ENCODE measurements around the gene BICC1.

The BICC1 gene

GRCh38 chr10:58651742-58652141 is 139.1 kb downstream of the BICC1 start:
- TF ChIP-seq ZNF274 (IDR thresholded peaks at IDR 0.05; ENCODE audit: low read depth, low read length), result no peak
- no peak overlapping the region for H3K4me3 ChIP-seq (ENCODE audit: low read length)

- no peak for TF ChIP-seq ZNF274 (IDR thresholded peaks at IDR 0.05; ENCODE audit: low read depth, low read length)
- no peak overlapping the region for H3K4me3 ChIP-seq (ENCODE audit: low read length)
Observed at GRCh38 chr10:58653139-58653538, 140.5 kb downstream of the BICC1 start.

DNA sequence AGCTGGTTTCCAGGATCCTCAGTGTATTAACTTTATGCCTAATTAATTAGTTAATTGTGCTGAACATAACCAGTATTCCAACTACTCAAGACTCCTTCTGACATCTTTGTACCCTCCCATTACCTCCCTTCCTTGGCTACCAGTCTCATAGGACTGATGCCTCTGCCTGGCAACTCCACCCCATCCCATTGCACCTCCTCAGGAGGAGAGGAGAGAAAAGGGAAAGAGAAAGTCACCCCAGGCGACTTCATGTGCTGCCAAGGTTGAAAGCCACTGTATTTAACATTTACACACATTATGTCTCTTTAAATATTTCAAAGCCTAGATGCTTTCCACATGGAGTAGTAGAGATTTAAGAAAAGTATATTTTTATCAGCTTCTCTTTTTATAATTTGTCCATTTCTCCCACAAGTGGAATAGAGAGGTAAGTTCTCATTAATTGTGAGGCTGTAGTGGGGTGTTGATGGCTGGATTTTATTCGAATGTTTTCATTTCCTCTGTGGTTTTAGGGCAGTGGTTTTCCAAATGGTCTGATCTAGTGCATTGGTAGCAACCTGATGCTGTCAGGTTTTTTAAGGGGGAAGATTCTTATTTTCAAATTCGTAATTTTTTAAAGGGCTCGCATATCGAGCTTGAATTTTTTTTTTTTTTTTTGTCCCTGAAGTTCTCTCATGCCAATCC is 148.0 kb downstream of the BICC1 start:
- no peak overlapping the region for H3K4me3 ChIP-seq (ENCODE audit: low read length)
- TF ChIP-seq ZNF274 (IDR thresholded peaks at IDR 0.05; ENCODE audit: low read depth, low read length), result no peak

GRCh38 chr10:58661336-58661735 is 148.7 kb downstream of the BICC1 start:
- TF ChIP-seq ZNF274 (IDR thresholded peaks at IDR 0.05; ENCODE audit: low read depth, low read length), result no peak
- no peak overlapping the region for H3K4me3 ChIP-seq (ENCODE audit: low read length)

- no peak overlapping the region for H3K4me3 ChIP-seq (ENCODE audit: low read length)
- TF ChIP-seq ZNF274 (IDR thresholded peaks at IDR 0.05; ENCODE audit: low read depth, low read length), result no peak
Observed at GRCh38 chr10:58661902-58662301, 149.2 kb downstream of the BICC1 start.

DNA sequence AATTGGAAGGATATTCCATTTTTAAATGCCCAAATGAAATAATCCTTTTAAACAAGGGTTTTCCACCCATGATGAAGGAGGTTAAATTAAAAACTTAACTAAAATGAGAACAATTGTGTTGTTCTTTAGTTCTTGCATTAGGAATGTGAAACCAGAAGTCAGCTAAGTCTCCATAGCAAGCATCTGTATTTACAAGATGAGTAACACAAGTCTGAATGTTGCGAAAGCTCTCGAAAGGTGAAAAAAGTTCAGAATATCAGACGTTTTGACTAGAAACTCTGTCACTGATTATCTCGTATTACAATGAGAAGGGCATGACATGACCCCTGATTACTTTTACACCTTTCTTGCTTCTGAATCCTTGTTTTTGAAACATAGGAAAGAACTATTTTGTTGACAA is 149.6 kb downstream of the BICC1 start:
- TF ChIP-seq ZNF274 (IDR thresholded peaks at IDR 0.05; ENCODE audit: low read depth, low read length), result no peak
- H3K4me3 ChIP-seq (ENCODE audit: low read length), result no peak overlapping the region

GRCh38 chr10:58665361-58665760 is 152.7 kb downstream of the BICC1 start:
- TF ChIP-seq ZNF274 (IDR thresholded peaks at IDR 0.05; ENCODE audit: low read depth, low read length), result no peak
- no peak overlapping the region for H3K4me3 ChIP-seq (ENCODE audit: low read length)

DNA sequence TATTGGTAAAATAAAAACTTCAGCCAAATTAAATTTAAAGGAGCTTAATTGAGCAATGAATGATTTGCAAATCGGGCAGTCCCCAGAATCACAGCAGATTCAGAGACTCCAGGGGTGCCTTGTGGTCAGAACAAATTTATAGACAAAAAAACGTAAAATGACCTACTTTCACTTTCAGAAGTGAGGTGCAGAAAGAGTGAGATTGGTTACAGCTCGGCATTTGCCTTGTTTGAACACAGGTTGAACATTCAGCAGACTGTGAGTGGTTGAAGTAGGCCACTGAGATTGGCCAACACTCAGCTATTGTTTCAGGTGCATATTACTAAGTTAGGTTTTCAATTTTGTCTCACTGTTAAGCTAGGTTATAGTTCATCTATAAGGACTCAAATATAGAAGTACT is 153.4 kb downstream of the BICC1 start:
- H3K4me3 ChIP-seq (ENCODE audit: low read length), result no peak overlapping the region
- TF ChIP-seq ZNF274 (IDR thresholded peaks at IDR 0.05; ENCODE audit: low read depth, low read length), result no peak

DNA sequence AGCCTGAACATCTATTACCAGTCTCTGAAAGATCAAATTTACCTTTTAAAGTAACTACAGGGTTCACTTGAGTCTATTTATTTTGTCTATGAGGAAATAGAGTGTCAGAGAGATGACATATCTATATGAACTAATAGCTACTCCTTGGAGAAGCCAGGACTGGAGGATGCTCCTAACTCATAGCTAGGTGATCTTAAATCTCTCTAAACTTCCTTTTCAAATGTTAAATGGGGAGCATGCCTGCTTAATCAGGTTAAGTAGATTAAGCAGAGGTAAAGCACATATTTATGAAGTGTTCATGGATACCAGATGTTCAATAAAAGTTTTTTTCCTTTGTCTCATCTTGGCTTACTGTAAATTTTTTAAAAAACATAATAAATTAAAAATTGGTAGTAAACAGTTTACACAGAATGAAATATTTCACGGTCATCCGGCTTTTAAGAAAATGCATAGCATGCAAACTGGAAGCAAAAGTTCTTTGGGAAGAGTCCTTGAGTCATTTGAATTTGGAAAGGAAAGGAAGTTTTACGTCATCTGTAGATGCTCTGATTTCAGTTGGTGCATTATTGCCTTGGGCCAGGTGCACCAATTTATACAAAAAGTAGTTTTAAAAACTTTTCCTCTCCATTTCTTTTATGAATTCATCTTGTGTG is 155.1 kb downstream of the BICC1 start:
- TF ChIP-seq ZNF274 (IDR thresholded peaks at IDR 0.05; ENCODE audit: low read depth, low read length), result no peak
- no peak overlapping the region for H3K4me3 ChIP-seq (ENCODE audit: low read length)

GRCh38 chr10:58672845-58673244 is 160.2 kb downstream of the BICC1 start:
- TF ChIP-seq ZNF274 (IDR thresholded peaks at IDR 0.05; ENCODE audit: low read depth, low read length), result no peak
- H3K4me3 ChIP-seq (ENCODE audit: low read length), result no peak overlapping the region

DNA sequence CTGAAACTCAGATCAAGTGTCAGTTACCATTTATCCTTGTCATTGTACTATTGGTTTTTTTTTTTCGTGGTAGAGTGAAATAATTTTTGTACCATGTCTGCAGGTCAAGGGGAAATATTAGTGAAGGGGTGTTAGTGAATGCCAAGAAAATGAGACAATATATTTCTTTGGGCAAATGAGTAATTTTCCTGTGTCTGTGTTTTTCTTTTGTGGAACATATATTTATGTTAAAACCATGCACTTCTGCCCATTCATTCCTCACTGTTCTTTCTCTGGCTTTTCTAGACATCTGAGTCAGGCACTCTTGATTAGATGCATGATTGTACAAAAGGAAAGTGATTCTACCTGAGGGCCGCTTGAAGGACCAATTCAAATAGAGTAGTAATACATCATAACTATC is 161.6 kb downstream of the BICC1 start:
- H3K4me3 ChIP-seq (ENCODE audit: low read length), result no peak overlapping the region
- no peak for TF ChIP-seq ZNF274 (IDR thresholded peaks at IDR 0.05; ENCODE audit: low read depth, low read length)

GRCh38 chr10:58675321-58675720 is 162.6 kb downstream of the BICC1 start:
- no peak overlapping the region for H3K4me3 ChIP-seq (ENCODE audit: low read length)
- TF ChIP-seq ZNF274 (IDR thresholded peaks at IDR 0.05; ENCODE audit: low read depth, low read length), result no peak

DNA sequence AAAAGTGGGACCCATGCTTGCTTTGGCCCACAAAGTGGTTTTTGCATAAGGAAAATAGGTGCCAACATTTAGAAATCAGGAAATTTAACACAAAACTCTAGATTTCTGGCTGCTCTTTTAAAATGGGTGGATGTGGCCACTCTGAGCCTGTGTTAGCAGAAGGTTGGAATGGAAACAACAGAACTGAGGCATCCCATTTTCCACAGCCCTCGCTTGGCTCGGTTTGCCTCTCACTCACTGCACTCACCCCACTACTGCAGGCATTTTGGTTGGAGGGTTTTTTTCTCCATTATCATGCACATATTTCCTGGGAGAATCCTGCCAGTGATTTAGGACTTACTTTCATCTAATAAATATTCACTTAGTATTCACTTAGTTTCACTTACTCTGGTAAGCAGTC is 178.9 kb downstream of the BICC1 start:
- TF ChIP-seq ZNF274 (IDR thresholded peaks at IDR 0.05; ENCODE audit: low read depth, low read length), result no peak
- no peak overlapping the region for H3K4me3 ChIP-seq (ENCODE audit: low read length)

DNA sequence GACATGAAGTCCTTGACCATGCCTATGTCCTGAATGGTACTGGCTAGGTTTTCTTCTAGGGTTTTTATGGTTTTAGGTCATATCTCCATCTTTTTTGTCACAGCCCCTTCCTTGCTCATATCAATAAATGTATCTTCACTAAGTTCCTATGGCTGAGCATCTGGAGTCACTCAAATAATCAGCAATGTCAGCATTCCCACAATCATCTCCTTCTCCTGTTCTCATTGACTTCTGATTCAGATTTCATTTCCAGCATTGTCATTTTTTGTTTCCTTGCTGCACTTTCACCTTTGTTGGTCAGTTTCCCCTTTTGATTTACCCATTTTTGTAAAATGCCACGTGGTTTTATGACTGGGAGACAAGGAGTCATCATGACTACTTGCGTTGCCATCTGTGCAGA is 181.2 kb downstream of the BICC1 start:
- H3K4me3 ChIP-seq (ENCODE audit: low read length), result no peak overlapping the region
- no peak for TF ChIP-seq ZNF274 (IDR thresholded peaks at IDR 0.05; ENCODE audit: low read depth, low read length)

- TF ChIP-seq ZNF274 (IDR thresholded peaks at IDR 0.05; ENCODE audit: low read depth, low read length), result no peak
- no peak overlapping the region for H3K4me3 ChIP-seq (ENCODE audit: low read length)
Observed at GRCh38 chr10:58695022-58695421, 182.3 kb downstream of the BICC1 start.

DNA sequence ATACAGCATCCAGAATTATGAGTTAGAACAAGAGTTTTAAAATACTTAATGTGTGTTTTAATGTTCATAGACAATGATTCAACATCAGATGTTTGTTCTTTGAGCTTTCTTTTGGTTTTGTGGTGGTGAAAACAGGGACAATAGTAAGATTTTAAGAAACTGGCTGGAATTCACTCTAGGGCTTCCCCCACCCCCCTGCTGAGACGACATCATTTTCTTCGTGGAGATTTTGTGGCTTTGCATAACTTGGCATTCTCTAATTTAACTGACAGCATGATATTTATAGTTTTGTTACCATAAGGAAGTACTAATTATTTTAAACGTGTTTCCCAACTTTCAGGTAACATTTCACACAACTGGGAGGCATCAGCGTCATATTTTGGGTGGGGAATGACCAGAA is 184.1 kb downstream of the BICC1 start:
- no peak overlapping the region for H3K4me3 ChIP-seq (ENCODE audit: low read length)
- TF ChIP-seq ZNF274 (IDR thresholded peaks at IDR 0.05; ENCODE audit: low read depth, low read length), result no peak
